NCI-H82 (cell line): ENCODE results near the gene RFLNA.
A peak's percentile ranks its signal among the peaks of the same experiment; 100 is the strongest.
"Not testable (repeated sequence)": the region's sequence is repeated elsewhere in the genome, so short reads cannot be mapped to it uniquely, and the experiment has no call there.

Experiments
- DNase-seq: peaks from one replicate; lab custom pipeline; 2025; lab: John Stamatoyannopoulos, UW

RFLNA gene

GRCh38 chr12:124321556-124322270, 26.8 kb downstream of the RFLNA start:
- peak; percentile 29 for DNase-seq

- peak; percentile 33 for DNase-seq
Observed at GRCh38 chr12:124322271-124322998, 27.5 kb downstream of the RFLNA start.

- not testable (repeated sequence) for DNase-seq
Observed at GRCh38 chr12:124322999-124323328, 28.1 kb downstream of the RFLNA start.

- no peak for DNase-seq
Observed at GRCh38 chr12:124323771-124324530, 29.1 kb downstream of the RFLNA start.

GRCh38 chr12:124324803-124325705, 30.2 kb downstream of the RFLNA start:
- no peak for DNase-seq

- DNase-seq = no peak
Observed at GRCh38 chr12:124326104-124326503, 31.2 kb downstream of the RFLNA start.

GRCh38 chr12:124326871-124327270, 32.0 kb downstream of the RFLNA start:
- peak; percentile 34 for DNase-seq

- DNase-seq = no peak
Observed at GRCh38 chr12:124327362-124328043, 32.6 kb downstream of the RFLNA start.

GRCh38 chr12:124328116-124328515, 33.2 kb downstream of the RFLNA start:
- DNase-seq = no peak

GRCh38 chr12:124328636-124329035, 33.7 kb downstream of the RFLNA start:
- no peak for DNase-seq

GRCh38 chr12:124332058-124332672, 37.3 kb downstream of the RFLNA start:
- DNase-seq = peak; percentile 28

- no peak for DNase-seq
Observed at GRCh38 chr12:124332900-124333299, 38.0 kb downstream of the RFLNA start.

- DNase-seq = no peak
Observed at GRCh38 chr12:124333724-124334123, 38.8 kb downstream of the RFLNA start.

- no peak for DNase-seq
Observed at GRCh38 chr12:124334266-124334665, 39.4 kb downstream of the RFLNA start.

GRCh38 chr12:124334976-124335375, 40.1 kb downstream of the RFLNA start:
- no peak for DNase-seq

- DNase-seq = no peak
Observed at GRCh38 chr12:124335426-124336183, 40.7 kb downstream of the RFLNA start.

GRCh38 chr12:124336184-124336437, 41.2 kb downstream of the RFLNA start:
- DNase-seq = no peak

- no peak for DNase-seq
Observed at GRCh38 chr12:124336742-124337520, 42.0 kb downstream of the RFLNA start.

- DNase-seq = no peak
Observed at GRCh38 chr12:124337622-124338021, 42.7 kb downstream of the RFLNA start.

GRCh38 chr12:124338448-124338847, 43.6 kb downstream of the RFLNA start:
- no peak for DNase-seq
